Fibroblast of skin of right quadriceps (primary cell): ENCODE results near the gene AFAP1.

Experiments
- DNase-seq: peaks from one replicate; pipeline ENCODE4 v3.0.0-alpha.2; 2013

The AFAP1 gene

DNA sequence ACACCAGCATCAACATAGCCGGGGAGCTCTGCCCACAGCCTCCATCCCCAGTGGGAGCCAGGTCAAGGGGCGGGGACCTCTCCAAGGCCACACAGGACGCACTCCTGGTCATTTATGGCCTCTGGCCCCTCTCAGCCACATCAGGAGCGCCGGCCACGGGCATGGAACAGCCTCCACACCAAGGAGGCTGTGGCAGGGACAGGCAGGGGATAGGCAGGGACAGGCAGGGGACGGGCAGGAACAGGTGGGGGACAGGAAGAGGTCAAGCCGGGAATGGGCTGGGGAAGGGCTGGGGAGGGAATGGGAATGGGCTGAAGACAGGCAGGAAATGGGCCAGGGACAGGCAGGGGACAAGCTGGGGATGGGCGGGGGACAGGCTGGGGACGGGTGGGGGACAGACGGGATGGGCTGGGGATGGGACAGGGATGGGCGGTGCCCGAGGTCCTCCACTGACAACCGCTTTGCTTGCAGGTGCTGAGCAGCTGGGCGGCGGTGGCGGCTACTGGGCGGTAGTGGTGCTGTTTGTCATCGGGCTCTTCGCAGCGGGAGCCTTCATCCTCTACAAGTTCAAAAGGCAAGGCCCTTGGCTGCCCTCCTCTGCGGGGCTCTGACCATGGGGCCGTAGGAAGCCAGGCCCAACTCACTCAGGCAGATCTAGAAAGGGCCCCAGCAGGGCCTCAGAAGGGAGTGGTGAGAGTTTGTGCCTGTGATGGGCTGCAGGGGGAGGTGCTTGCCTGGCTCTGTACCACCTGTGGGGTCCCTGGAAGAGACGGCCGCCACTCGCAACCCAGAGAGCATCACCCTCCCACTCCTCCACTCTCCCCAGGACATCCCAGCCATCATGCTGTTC lies 205.6 kb downstream of the AFAP1 start:
- DNase-seq: no peak

DNA sequence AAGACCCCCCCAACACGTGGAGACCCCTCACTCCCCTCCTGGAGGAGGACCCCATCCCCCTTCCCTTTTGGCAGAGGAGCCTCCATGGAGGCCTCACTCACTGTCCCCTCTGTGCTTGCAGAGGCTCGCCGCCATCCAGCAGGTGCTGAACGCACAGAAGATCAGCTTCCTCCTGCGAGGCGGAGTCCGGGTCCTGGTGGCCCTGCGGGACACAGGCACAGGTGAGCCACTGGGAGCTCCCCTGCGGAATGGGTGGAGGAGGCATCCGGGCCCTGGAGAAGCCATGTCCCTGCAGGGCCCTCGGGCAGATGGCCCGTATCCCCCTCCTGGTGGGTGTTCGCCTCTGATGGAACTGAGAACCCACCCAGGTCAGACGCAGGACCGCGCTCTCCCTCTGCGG lies 206.5 kb downstream of the AFAP1 start:
- DNase-seq: no peak

DNA sequence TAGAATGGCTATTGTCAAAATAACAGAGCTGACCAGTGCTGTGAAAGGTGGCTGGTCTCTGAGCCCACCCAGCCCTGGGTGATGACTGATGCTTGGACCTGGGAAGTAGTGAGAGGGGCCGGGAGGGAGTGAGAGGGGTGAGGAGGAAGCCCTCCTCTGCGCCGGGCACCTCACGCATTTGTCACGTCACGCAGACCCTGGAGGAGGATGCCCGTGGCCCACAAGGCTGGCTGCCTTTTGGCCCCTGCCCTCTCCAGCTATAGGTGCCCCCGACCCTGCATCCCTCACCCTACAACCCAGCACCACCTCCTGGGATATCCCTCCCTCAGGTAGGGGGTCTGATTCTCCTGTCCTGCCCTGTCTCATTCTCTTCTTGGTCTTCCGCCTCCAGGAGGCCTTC lies 207.4 kb downstream of the AFAP1 start:
- no peak for DNase-seq

DNA sequence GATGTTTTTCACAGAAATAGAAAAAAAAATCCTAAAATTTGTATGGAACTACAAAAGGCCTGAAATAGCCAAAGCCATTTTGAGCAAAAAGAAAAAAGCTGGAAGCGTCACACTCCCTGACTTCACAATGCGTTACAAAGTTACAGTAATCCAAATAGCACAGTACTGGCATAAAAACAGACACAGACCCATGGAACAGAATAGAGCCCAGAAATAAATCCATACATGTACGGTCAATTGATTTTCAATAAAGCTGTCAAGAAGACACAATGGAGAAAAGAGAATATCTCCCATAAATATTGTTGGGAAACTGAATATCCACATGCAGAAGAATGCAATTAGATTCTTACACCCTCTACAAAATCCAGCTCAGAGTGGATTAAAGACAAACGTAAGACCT lies 208.2 kb downstream of the AFAP1 start:
- DNase-seq: no peak

DNA sequence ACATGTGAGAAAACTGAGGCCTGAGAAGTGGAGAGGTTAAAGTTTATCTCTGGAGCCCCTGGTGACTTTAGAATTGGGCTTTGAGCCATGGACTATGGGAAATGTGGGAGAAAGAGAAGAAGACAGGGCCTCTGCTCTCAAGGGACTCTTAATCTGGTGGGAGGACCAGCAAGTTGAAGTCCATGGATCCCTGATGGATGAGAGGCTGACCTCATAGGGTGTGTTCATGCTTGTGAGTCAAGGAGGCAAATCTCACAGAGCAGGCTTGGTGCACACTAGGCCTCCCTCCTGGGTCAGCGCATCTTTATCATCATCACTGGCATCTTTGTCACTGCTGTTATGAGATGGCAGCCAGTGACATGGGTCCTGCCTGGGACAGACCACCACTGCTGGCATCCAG lies 211.9 kb downstream of the AFAP1 start:
- DNase-seq: no peak

DNA sequence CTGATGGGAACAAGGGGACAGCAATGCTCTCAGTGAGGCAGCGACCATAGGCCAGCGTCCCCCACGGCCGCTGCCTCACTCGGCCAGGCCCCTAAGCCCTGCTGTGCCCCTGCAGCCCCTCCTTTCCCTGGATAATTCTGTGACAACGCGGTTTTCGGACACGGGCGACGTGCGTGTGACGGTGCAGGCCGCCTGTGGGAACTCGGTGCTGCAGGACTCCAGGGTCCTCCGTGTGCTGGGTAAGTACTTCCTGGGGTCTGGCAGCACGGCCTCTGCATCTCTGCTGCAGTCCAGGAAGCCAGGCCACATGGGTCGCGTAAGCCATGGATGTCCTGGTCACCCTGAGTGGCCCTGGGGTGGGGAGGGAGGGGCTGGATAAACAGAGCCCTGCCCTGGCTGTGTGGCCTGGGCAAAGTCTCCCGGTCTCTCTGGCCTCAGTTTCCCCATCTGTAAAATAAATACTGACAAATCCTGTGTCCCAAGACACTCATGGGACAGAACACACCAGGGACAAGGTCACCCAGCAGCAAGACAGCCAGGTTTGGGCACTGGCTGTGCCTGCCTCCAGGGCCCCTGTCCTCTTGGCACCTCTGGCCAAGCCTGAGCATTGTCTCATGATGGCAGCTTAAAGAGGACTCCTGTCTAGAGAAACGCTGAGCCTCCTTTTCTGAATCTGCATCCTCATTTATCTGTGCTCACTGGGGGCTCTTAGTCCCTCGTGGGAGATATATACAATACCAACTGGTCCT lies 212.8 kb downstream of the AFAP1 start:
- no peak for DNase-seq

DNA sequence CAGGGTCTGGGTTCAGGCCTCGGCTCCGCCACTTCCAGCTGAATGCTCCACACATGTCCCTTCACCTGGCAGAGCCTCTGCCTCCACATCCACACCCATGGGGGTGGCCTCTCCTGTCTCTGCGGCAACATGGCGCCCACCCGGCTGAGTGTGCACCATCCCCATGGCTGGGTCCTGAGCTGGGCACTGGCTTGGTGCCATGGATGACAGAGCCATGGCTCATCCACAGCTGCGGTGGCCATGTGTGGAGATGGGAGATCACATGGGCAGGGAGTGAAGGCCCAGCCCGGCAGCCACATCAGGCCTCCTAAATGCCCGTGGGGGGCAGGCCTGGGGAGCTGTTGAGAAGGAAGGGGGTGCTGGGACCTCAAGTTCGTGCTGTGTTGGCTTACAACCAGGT lies 213.7 kb downstream of the AFAP1 start:
- DNase-seq: peak; percentile 43

DNA sequence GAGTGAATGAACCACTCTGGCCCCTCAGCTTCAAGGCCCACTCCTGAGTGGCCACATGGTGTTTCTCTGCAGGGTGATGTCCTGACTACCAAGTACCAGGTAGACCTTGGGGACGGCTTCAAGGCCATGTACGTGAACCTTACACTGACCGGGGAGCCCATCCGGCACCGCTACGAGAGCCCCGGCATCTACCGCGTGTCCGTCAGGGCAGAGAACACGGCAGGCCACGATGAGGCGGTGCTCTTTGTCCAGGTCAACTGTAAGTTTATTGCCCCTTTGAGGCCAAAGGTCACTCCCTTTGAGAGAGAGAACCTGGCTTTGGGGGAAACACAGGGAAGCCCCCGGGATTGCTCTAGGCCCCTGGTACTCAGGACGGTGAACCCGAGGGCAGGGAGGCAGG lies 216.0 kb downstream of the AFAP1 start:
- DNase-seq: no peak

DNA sequence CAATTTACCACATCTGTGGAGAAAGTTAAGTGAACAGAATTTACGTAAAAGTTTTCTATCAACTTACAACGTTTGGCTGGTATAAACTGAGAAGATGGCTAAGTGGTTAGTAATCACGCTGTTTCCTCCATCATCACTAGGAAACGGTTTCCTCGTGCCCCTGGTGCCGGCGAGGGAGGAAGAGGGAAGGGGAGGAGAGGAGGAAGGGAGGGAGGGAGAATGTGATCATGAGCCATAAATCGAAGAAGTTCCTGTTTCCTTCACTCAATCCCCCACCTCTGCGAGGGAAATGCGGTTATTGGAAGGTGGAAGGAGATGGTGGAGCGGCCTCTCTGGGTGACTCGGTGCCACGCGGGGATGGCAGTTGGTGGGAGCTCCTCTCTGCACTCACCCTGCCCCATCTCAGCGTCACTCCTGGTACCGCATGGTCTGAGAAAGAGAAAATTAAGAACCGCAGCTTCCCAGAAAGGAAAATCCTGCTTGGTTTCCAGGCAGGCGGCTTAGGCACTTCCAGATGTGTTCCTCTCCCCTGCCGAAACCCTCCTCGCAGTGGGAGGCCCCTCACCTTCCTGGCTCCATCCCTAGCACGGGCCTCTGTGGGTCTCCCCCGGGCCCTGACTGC lies 216.8 kb downstream of the AFAP1 start:
- peak; percentile 55 for DNase-seq

DNA sequence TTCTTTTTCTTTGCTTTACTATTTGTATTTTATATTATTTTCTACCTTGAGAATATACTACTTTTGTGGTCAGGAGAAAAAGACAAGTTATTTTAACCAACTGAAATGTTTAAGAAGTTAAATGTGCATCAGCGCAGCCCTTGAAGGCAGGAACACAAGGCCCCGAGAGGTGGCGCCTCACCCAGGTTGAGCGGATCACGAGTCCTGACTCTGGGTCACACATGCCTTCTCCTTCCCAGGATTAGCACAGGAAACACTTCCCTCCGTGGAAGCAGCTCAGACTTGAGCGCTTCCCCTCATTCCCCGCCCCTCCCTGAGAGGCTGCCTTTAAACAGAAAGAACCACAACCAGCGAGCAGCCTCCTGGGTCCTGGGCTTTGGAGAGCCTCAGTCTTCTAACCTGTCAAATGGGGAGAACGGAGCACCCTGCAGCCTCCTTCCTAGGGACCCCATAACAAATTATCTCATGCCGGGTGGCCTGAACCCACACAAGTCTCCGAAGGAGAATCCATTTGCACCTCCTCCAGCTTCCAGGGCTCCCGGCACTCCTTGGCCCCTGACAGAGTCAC lies 217.6 kb downstream of the AFAP1 start:
- peak; percentile 30 for DNase-seq

DNA sequence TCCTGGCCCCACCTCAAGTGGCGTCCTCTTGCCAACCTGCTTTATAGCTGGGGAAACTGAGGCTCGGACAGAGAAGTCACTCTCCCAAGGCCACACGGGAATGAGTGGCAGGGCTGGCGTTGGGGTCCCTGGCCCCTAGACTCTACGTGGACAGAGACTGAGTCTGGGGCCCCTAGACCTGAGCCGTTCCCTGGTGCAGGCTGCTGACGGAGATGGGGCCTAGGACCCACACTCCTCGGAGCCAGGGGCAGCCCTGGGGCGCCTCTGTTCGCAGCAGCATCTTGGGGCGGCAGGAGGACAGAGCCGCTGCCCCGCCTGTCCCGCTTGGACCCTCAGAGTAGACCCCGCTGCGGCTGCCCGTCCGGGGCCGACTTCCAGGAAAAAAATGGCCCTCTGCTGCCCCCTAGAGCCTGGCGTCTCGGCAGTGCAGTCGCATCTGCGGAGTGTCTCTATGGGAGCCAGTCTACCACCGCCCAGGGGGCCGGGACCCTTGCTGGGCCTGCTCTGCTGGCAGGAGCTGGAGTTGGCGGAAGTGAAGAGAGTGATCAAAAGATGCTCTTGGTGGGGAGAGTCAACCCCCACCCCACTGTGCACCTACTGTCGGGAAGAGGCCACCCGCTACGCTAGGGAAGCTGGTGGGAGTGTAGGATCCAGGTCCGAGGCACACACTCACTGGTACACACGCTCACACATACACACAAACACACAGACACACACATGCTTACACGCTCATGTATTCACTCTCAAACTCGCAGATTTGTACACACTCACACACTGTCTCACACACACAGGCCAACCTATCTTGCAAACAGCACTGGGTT lies 220.1 kb downstream of the AFAP1 start:
- DNase-seq: peak; percentile 33

DNA sequence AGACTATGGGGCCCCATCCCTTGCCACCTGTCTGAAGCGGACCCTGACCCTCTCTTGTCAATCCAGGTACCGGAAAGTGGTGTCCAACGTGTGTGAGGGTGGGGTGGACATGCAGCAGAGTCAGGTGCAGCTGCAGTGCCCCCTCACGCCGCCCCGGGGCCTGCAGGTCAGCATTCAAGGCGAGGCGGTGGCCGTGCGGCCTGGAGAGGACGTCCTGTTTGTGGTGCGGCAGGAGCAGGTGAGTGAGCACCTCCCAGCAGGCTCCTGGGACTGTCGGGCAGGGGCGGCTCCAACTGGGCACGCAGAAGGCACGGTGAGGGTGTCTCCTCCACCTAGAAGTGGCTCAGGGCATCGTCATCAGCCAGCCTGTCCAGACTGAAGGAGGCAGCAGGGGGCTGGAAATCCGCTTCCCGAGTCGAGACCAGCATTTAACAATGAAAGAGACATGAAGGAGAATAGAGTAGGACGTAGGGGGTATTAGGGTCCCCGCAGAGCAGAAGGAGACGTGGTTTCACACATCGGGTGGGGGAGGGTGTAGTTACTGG lies 221.6 kb downstream of the AFAP1 start:
- DNase-seq: no peak

DNA sequence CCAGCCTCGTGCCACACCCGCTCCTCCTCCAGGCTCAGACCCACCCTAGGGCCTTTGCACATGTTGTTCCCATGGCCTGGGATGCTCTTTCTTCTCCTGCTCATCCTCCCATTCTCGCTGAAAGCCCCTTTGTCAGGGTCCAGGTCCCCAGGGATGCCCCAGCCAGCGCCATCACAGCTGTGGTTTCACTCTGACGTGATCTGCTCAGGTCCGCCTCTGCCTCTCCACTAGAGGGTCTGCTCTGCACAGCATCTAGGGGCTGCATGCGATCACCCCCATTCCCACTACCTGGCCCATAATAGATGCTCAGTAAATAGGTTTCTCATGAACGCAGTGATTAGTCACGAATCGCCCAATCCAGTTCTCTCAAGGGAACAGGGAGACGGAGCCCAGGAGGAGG lies 222.5 kb downstream of the AFAP1 start:
- DNase-seq: no peak

DNA sequence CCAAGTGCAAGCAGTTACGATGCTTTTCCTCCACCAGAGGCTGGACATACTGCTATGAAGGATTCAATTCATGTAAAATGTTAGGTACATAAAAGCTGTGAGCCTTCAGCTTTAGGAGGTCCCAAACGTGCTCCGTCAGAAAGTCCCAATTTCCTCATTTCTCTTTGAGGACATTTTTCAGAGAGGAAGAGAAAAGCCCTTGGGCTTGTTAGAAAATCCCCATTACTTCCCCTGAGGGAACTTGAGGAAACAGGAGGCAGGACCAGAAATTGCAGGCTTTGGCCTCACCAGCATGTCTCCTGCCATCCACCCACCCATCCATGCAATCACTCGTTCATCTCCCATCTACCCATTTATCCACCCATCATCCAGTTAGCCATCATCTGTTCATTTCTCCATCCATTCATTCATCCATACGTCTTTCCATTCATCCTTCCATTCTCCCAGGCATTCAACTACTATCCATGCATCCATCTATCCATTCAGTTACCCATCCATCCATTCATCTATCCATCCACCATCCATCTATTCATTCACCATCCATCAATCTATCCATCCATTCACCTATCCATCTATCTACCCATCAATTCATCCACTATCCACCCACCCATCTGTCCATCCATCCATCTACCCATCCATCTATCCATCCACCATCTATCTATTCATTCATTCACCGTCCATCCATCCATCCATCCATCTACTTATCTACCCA lies 223.5 kb downstream of the AFAP1 start:
- DNase-seq: no peak

DNA sequence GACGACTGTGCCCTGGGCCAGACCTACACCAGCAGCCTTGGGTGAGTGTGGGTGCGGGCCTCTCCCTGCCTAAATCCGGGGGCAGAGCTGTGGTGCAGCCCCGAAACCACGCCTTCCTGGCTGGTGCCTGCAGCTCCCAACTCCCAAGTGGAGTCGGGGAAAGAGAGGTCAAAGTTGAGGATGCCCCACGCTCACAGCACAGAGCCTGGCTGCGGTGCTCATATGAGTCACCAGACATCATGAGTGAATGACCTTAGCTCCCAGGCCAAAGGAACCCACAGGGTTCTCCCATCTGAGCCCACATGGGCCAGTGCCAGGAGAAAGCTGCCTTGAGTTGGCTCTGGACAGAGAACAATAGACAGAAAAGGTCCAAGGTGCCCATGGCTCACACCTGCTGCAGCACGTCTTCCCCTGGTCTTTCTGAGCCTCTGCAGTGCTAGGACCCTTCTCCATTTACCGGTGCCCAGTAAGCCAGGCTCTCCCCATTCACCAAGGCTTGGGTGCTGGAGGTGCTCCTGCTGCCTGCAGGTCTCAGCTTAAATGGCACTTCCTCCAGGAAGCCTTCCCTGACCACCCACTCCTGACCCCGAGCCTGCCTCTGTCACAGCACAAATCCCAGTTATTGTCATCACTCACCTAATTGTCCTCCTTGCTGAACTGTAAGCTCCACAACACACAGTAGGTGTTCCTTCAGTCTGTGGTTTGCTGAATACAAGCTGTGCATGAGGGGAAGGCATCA lies 224.2 kb downstream of the AFAP1 start:
- no peak for DNase-seq

DNA sequence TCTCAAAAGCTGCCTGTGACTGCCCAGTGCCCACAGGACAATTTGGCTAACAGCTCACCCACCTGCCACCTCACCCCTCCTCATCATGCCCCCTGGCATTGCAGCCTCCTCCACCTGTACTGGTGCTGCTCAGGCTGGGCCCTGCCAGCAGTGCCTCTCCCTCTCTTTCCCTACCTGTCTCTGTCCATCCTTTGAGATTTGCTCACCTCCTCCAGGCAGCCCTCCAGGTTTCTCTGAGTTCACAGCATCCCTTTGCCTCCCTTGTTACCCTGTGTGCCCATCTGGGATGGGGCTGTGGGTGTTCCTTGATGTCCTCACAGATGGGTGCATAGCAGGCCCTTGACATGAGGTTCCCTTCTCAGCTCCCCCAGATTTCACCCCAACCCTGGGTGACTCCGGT lies 224.9 kb downstream of the AFAP1 start:
- no peak for DNase-seq

DNA sequence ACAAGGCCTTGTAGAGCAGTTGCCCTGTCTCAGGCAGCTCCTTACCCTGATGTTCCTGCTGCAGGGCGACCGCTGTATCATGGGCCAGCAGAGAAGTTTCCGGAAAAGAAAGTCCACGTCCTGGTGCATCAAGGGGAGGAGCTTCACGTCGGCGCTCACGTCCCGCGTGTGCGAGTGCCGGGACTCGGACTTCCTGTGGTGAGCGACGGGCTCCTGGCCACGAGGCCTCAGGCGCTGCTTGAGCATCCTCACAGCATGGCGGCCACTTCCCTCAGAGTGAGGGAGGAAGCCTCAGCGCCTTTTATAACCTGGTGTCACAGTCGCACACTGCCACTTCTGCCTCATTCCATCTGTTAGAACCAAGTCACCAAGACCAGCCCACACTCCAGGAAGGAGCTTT lies 225.5 kb downstream of the AFAP1 start:
- DNase-seq: no peak

DNA sequence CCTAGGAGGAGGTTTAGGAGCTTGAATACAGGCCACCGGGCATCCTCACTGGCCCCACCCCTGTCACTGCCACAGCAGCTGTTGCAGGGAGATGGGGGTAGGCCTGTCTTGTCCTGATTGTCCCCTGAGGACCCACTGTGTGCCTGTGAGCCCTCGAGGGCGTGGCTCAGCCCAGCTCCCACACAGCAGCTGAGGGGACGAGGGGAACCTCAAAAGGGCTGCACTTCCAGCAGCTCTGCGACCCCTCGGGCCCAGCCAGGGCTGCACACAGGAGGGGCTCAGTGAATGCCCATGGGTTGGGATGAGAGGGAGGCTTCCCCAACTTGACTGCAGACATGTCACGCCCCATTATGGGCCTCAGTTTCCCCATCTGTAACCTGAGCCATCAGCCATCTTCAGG lies 225.9 kb downstream of the AFAP1 start:
- no peak for DNase-seq

DNA sequence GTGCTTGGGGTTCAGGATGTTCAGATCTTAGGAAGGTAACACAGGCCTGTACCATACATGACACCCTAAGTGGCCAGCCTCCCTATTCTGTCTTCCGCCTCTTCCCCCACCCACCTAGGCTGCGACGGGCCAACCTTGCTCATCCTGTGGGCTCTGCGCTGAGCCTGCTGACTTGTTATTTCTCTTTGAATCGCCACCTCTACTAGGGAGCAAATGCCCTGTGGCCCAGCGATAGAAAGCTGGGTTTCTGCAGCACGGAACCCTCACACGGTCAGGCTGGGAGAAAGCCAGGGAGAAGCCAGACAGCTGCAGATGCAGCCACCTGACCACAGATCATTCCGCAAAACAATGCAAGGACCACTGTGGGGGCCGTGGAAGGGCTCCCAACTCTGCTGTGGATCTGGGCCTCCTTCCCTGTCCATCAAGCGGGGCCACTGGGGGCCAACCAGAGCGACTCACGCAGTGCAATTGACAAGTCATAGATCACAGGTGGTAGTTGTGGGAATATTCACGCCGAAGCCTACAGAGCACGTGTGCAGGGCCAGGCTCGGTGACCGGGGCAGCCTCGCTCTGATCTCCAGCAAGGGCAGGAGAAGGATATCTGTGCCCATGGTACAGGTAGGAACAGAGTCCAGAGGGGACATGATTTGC lies 227.5 kb downstream of the AFAP1 start:
- no peak for DNase-seq

DNA sequence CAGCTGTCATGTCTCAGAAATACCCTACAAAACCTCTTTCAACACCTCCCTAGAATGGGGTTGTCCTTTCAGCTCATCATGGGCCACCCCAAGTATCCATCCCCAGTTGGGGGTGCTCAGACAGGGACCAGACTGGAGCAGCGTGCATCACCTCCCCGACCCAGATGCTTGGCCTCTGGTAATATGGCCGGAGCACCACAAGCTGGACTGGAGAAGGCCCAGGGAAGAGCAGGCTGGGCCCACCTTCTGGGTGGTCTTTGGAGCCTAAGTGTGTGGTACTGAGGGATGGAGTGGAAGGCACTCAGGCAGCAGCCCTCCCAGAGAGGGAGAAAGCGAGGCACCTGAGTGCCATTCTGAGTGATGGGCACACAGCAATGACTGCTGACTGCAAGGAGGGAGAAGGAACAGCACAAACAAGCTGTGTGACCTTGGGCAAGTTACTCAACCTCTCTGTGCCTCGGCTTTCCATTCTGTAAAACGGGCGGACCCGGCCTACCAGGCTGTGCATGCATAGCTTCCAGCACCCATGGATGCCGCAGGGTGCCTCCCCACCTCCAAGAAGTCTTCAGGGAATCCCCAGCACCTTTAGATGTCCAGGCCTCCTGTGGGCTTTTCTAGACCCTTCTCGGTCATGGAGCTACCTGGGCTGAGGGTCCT lies 228.2 kb downstream of the AFAP1 start:
- no peak for DNase-seq
